GM21447 (cell line): Measurements from ENCODE around the gene GLCE.
"Not testable (repeated sequence)": the region's sequence is repeated elsewhere in the genome, so short reads cannot be mapped to it uniquely, and the experiment has no call there.

Experiments used
- ATAC-seq: cut with Tn5 transposase; IDR thresholded peaks from one replicate; pipeline ENCODE4 v1.9.1; 2021; ENCODE audit not compliant: unreplicated experiment

The GLCE gene

GRCh38 chr15:69158843-69159240 lies 1.6 kb upstream of the GLCE start:
- no peak for ATAC-seq

GRCh38 chr15:69159805-69160140 lies 662 bp upstream of the GLCE start:
- ATAC-seq, result no peak

- ATAC-seq, result no peak
These were observed 843 bp downstream of the GLCE start for GRCh38 chr15:69161079-69161877.

GRCh38 chr15:69161878-69162213 lies 1.4 kb downstream of the GLCE start:
- no peak for ATAC-seq

GRCh38 chr15:69163141-69163669 lies 2.8 kb downstream of the GLCE start:
- no peak for ATAC-seq

GRCh38 chr15:69164807-69165636 lies 4.6 kb downstream of the GLCE start:
- no peak for ATAC-seq

- ATAC-seq, result no peak
These were observed 5.2 kb downstream of the GLCE start for GRCh38 chr15:69165637-69166025.

GRCh38 chr15:69167218-69167846 lies 6.9 kb downstream of the GLCE start:
- no peak for ATAC-seq

- not testable (repeated sequence) for ATAC-seq
These were observed 7.9 kb downstream of the GLCE start for GRCh38 chr15:69168361-69168760.

- ATAC-seq, result not testable (repeated sequence)
These were observed 9.1 kb downstream of the GLCE start for GRCh38 chr15:69169540-69169939.

GRCh38 chr15:69170597-69170996 lies 10.2 kb downstream of the GLCE start:
- no peak for ATAC-seq

GRCh38 chr15:69172847-69173246 lies 12.4 kb downstream of the GLCE start:
- ATAC-seq, result no peak

GRCh38 chr15:69175536-69175935 lies 15.1 kb downstream of the GLCE start:
- no peak for ATAC-seq

GRCh38 chr15:69181424-69181823 lies 21.0 kb downstream of the GLCE start:
- ATAC-seq, result no peak

GRCh38 chr15:69185216-69185615 lies 24.8 kb downstream of the GLCE start:
- no peak for ATAC-seq

- ATAC-seq, result no peak
These were observed 25.3 kb downstream of the GLCE start for GRCh38 chr15:69185706-69186105.

GRCh38 chr15:69189157-69189556 lies 28.7 kb downstream of the GLCE start:
- ATAC-seq, result no peak

GRCh38 chr15:69190091-69190490 lies 29.7 kb downstream of the GLCE start:
- ATAC-seq, result no peak

GRCh38 chr15:69190504-69190903 lies 30.1 kb downstream of the GLCE start:
- ATAC-seq, result no peak

GRCh38 chr15:69194025-69194827 lies 33.8 kb downstream of the GLCE start:
- ATAC-seq, result no peak

- ATAC-seq, result no peak
These were observed 34.4 kb downstream of the GLCE start for GRCh38 chr15:69194854-69195253.
